ENCODE data around the gene SOX2. TPM values are rescaled to one million over a fixed set of nuclear protein-coding genes. Genes with fewer than 3 reads are reported as not detected.

Gene SOX2
- total RNA-seq, 3 donors from 2014 or later (not counting 1 experiment from before 2014, with no cell fraction given): not detected

- no peak overlapping the region for H3K27ac Mint-ChIP-seq
- Histone ChIP-seq H3K9me3 (ENCODE audit: control insufficient read depth, insufficient read depth, low read length) (no peaks in the 10 kb centered on the region), H3K27me3 (ENCODE audit: control insufficient read depth, insufficient read depth, low read length) (peaks cover 3% of the 10 kb centered on the region), H3K4me3 (ENCODE audit: low read length) (no peak overlapping the region), H3K36me3 (ENCODE audit: control insufficient read depth, insufficient read depth, low read length) (no peaks in the 10 kb centered on the region), H3K27ac (ENCODE audit: low read length) (no peak overlapping the region), H3K4me1 (ENCODE audit: control insufficient read depth, insufficient read depth, low read length) (no peaks in the 10 kb centered on the region)
- H3K36me3 Mint-ChIP-seq: no peaks in the 10 kb centered on the region
- DNase-seq: no peak
- H3K4me3 Mint-ChIP-seq: no peak overlapping the region
- H3K4me1 Mint-ChIP-seq: no peaks in the 10 kb centered on the region
- ATAC-seq: no peak
- peaks cover 0 to 8% of the 10 kb centered on the region in 2 donors for H3K27me3 Mint-ChIP-seq (ENCODE audit: low read depth in 2 of 2)
- WGBS (ENCODE audit: insufficient coverage): 80% methylated on average over 1 of the region's 2 CpGs
- peaks cover 5% of the 10 kb centered on the region in 2 donors for H3K9me3 Mint-ChIP-seq
- intact Hi-C loops (cut with micrococcal nuclease): no loop called here
- TF ChIP-seq CTCF (IDR thresholded peaks at IDR 0.05): no peak
Observed at GRCh38 chr3:181687731-181688130, 24.0 kb upstream of the SOX2 start.

- Mint-ChIP-seq H3K4me1 (no peaks in the 10 kb centered on the region), H3K4me3 (no peak overlapping the region), H3K9me3 (peaks cover 3 to 5% of the 10 kb centered on the region in 2 donors), H3K36me3 (no peaks in the 10 kb centered on the region), H3K27ac (no peak overlapping the region), H3K27me3 (ENCODE audit: low read depth in 2 of 2) (peaks cover 0 to 4% of the 10 kb centered on the region in 2 donors)
- 93% methylated on average over 3 of the region's 3 CpGs for WGBS (ENCODE audit: insufficient coverage)
- Histone ChIP-seq H3K4me1 (ENCODE audit: control insufficient read depth, insufficient read depth, low read length) (no peaks in the 10 kb centered on the region), H3K27ac (ENCODE audit: low read length) (no peak overlapping the region), H3K4me3 (ENCODE audit: low read length) (no peak overlapping the region), H3K9me3 (ENCODE audit: control insufficient read depth, insufficient read depth, low read length) (no peaks in the 10 kb centered on the region), H3K36me3 (ENCODE audit: control insufficient read depth, insufficient read depth, low read length) (no peaks in the 10 kb centered on the region), H3K27me3 (ENCODE audit: control insufficient read depth, insufficient read depth, low read length) (peaks cover 6% of the 10 kb centered on the region)
- TF ChIP-seq CTCF (IDR thresholded peaks at IDR 0.05): no peak
- intact Hi-C loops (cut with micrococcal nuclease): no loop called here
- ATAC-seq (no peak), DNase-seq (no peak)
Observed at GRCh38 chr3:181689546-181689945, 22.2 kb upstream of the SOX2 start.

GRCh38 chr3:181690769-181691168 is 21.0 kb upstream of the SOX2 start:
- WGBS (ENCODE audit: insufficient coverage): 87% methylated on average over 2 of the region's 2 CpGs
- ATAC-seq (no peak), DNase-seq (no peak)
- no peaks in the 10 kb centered on the region for H3K9me3 ChIP-seq (ENCODE audit: control insufficient read depth, insufficient read depth, low read length)
- Mint-ChIP-seq H3K27ac (no peak overlapping the region), H3K4me3 (no peak overlapping the region), H3K9me3 (peaks cover 3 to 5% of the 10 kb centered on the region in 2 donors), H3K27me3 (ENCODE audit: low read depth in 2 of 2) (peaks cover 0 to 9% of the 10 kb centered on the region in 2 donors), H3K4me1 (no peaks in the 10 kb centered on the region), H3K36me3 (no peaks in the 10 kb centered on the region)
- H3K4me3 ChIP-seq (ENCODE audit: low read length): no peak overlapping the region
- intact Hi-C loops (cut with micrococcal nuclease): no loop called here
- H3K4me1 ChIP-seq (ENCODE audit: control insufficient read depth, insufficient read depth, low read length): peaks cover 3% of the 10 kb centered on the region
- H3K27ac ChIP-seq (ENCODE audit: low read length): no peak overlapping the region
- H3K27me3 ChIP-seq (ENCODE audit: control insufficient read depth, insufficient read depth, low read length): peaks cover 12% of the 10 kb centered on the region
- no peak for TF ChIP-seq CTCF (IDR thresholded peaks at IDR 0.05)
- H3K36me3 ChIP-seq (ENCODE audit: control insufficient read depth, insufficient read depth, low read length): no peaks in the 10 kb centered on the region

- intact Hi-C loops (cut with micrococcal nuclease): no loop called here
- no peaks in the 10 kb centered on the region for H3K4me1 Mint-ChIP-seq
- H3K9me3 Mint-ChIP-seq: peaks cover 3 to 7% of the 10 kb centered on the region in 2 donors
- no peaks in the 10 kb centered on the region for H3K36me3 ChIP-seq (ENCODE audit: control insufficient read depth, insufficient read depth, low read length)
- peaks cover 20% of the 10 kb centered on the region for H3K27me3 ChIP-seq (ENCODE audit: control insufficient read depth, insufficient read depth, low read length)
- DNase-seq: no peak
- WGBS (ENCODE audit: insufficient coverage): 96% methylated on average over 2 of the region's 2 CpGs
- no peak overlapping the region for H3K4me3 ChIP-seq (ENCODE audit: low read length)
- H3K4me1 ChIP-seq (ENCODE audit: control insufficient read depth, insufficient read depth, low read length): peaks cover 5% of the 10 kb centered on the region
- H3K27me3 Mint-ChIP-seq (ENCODE audit: low read depth in 2 of 2): peaks cover 8 to 17% of the 10 kb centered on the region in 2 donors
- no peak overlapping the region for H3K4me3 Mint-ChIP-seq
- no peaks in the 10 kb centered on the region for H3K9me3 ChIP-seq (ENCODE audit: control insufficient read depth, insufficient read depth, low read length)
- H3K27ac ChIP-seq (ENCODE audit: low read length): no peak overlapping the region
- peaks cover 6% of the 10 kb centered on the region for H3K36me3 Mint-ChIP-seq
- H3K27ac Mint-ChIP-seq: no peak overlapping the region
- TF ChIP-seq CTCF (IDR thresholded peaks at IDR 0.05): no peak
- ATAC-seq: no peak
Observed at GRCh38 chr3:181691901-181692300, 19.8 kb upstream of the SOX2 start.

Data from natural killer cell (primary cell).